Measurements from ENCODE around the gene TDRD3.

The TDRD3 gene

GRCh38 chr13:60448907-60449510 lies 52.0 kb downstream of the TDRD3 start:
- DNase-seq (ENCODE audit: low read depth, low spot score), result peak; percentile 58

GRCh38 chr13:60453490-60453889 lies 56.5 kb downstream of the TDRD3 start:
- no peak for DNase-seq (ENCODE audit: low read depth, low spot score)

GRCh38 chr13:60454425-60454824 lies 57.4 kb downstream of the TDRD3 start:
- peak; percentile 9 for DNase-seq (ENCODE audit: low read depth, low spot score)

GRCh38 chr13:60463787-60464186 lies 66.8 kb downstream of the TDRD3 start:
- DNase-seq (ENCODE audit: low read depth, low spot score), result no peak

GRCh38 chr13:60467098-60467497 lies 70.1 kb downstream of the TDRD3 start:
- DNase-seq (ENCODE audit: low read depth, low spot score), result no peak

GRCh38 chr13:60479273-60479672 lies 82.3 kb downstream of the TDRD3 start:
- no peak for DNase-seq (ENCODE audit: low read depth, low spot score)

- no peak for DNase-seq (ENCODE audit: low read depth, low spot score)
Measured at GRCh38 chr13:60482012-60482411, 85.0 kb downstream of the TDRD3 start.

GRCh38 chr13:60484865-60485264 lies 87.8 kb downstream of the TDRD3 start:
- no peak for DNase-seq (ENCODE audit: low read depth, low spot score)

GRCh38 chr13:60491531-60491930 lies 94.5 kb downstream of the TDRD3 start:
- no peak for DNase-seq (ENCODE audit: low read depth, low spot score)

GRCh38 chr13:60492187-60492586 lies 95.2 kb downstream of the TDRD3 start:
- DNase-seq (ENCODE audit: low read depth, low spot score), result no peak

GRCh38 chr13:60494296-60494695 lies 97.3 kb downstream of the TDRD3 start:
- no peak for DNase-seq (ENCODE audit: low read depth, low spot score)

GRCh38 chr13:60501236-60501635 lies 104.2 kb downstream of the TDRD3 start:
- DNase-seq (ENCODE audit: low read depth, low spot score), result no peak

GRCh38 chr13:60509601-60510386 lies 112.8 kb downstream of the TDRD3 start:
- DNase-seq (ENCODE audit: low read depth, low spot score), result no peak

GRCh38 chr13:60511637-60512036 lies 114.6 kb downstream of the TDRD3 start:
- DNase-seq (ENCODE audit: low read depth, low spot score), result no peak

GRCh38 chr13:60514891-60515290 lies 117.9 kb downstream of the TDRD3 start:
- DNase-seq (ENCODE audit: low read depth, low spot score), result no peak

- DNase-seq (ENCODE audit: low read depth, low spot score), result no peak
Measured at GRCh38 chr13:60519496-60519895, 122.5 kb downstream of the TDRD3 start.

GRCh38 chr13:60520902-60521569 lies 124.0 kb downstream of the TDRD3 start:
- no peak for DNase-seq (ENCODE audit: low read depth, low spot score)

GRCh38 chr13:60538566-60538965 lies 141.5 kb downstream of the TDRD3 start:
- no peak for DNase-seq (ENCODE audit: low read depth, low spot score)

GRCh38 chr13:60540276-60540675 lies 143.3 kb downstream of the TDRD3 start:
- no peak for DNase-seq (ENCODE audit: low read depth, low spot score)

GRCh38 chr13:60562096-60562780 lies 165.2 kb downstream of the TDRD3 start:
- no peak for DNase-seq (ENCODE audit: low read depth, low spot score)

- DNase-seq (ENCODE audit: low read depth, low spot score), result no peak
Measured at GRCh38 chr13:60571571-60571970, 174.6 kb downstream of the TDRD3 start.

Data from smooth muscle cell of the brain vasculature (primary cell).